ENCODE results near the gene AUTS2.

The AUTS2 gene

GRCh38 chr7:69808391-69808790 is 210.1 kb downstream of the AUTS2 start:
- DNase-seq (ENCODE audit: insufficient read length, low spot score) (no peak), FAIRE-seq (no peak)

DNA sequence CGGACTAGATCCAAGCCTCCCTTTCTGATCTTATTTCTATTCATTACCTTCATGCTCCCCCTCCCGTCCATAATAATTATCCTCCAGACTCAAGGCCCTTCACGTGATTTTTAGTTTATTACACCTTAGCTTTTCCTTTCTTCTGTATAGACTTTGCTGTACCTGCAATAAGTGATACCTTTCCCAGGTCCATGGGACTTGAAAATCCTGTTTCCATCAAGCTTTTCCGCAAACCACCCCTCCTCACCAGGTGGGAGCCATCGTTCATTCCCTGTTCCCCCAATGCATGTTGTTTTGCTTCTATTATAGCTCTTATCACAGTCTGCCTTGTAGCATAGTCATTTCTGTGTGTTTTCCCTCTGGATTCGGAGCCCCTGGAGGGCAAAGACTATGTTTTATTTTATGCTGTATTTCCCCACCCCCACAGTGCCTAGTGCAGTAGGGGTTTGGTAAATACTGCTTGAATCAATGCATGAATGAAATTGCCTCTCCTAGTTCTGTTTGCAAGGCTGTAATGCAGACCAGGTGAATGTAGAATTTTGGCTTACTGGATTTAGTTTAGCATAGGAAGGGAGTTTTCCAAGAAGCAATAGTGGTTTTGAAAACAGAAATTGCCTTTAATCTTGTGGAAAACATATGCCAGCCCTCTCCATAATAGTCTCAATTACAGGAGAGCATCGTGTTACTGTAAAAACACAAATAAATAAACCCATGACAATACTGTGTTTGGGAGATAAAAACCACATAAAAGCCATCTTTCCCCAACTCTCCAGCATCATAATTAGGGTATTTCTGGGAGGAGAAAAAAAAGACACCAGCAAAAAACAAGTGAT is 213.4 kb downstream of the AUTS2 start:
- DNase-seq (ENCODE audit: insufficient read length, low spot score), result no peak

DNA sequence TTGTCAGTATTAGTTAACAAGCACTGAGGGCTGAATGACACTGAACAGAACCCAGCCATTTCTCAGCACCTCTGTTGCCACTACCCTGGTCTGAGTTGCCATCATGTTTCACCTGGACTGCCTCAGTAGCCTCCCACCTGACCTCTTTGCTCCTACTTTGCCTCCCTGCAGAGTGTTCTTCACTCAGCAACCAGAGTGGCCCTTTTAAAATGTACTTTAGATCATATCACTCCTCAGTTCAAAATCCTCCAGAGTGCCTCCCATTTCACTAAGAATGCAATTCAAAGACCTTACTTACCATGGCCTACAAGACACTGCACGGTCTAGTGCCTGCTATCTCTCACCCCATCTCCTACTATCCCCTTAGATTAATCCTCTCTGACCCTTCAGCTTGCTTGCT is 214.5 kb downstream of the AUTS2 start:
- FAIRE-seq, result no peak
- DNase-seq (ENCODE audit: insufficient read length, low spot score), result no peak

More for the DNA sequence above, 213.4 kb downstream of the AUTS2 start:
- FAIRE-seq, result no peak

DNA sequence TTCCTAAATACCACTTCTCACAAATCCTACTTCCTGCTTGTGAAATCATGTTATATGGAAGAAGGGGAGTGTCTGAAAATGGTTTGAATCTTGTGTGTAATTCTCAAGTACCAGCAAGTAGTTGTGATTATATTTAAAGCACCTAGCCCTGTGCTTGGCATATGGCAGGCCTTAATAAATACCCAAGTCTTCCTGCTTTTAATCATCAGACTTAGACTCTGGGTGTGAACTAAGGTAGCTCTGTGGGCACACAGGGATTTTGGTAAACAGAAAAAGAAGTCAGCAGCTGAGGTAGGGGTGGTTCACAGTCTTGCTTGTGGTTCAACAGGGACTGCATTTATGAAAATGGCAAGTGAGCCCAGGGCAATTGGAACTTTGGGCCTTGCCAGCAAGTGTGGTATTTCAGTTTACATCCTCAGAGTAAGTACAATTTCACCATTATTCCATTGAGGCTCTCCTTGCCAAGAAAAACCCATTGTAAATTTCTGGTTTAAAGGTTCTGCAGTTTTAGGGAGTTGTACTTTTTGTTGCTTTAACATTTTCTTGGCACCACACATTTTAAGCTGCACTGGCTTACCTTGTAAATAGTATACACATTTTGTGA is 215.5 kb downstream of the AUTS2 start:
- no peak for DNase-seq (ENCODE audit: insufficient read length, low spot score)
- FAIRE-seq, result no peak

- DNase-seq (ENCODE audit: insufficient read length, low spot score), result no peak
- no peak for FAIRE-seq
Measured at GRCh38 chr7:69814421-69814962, 216.2 kb downstream of the AUTS2 start.

DNA sequence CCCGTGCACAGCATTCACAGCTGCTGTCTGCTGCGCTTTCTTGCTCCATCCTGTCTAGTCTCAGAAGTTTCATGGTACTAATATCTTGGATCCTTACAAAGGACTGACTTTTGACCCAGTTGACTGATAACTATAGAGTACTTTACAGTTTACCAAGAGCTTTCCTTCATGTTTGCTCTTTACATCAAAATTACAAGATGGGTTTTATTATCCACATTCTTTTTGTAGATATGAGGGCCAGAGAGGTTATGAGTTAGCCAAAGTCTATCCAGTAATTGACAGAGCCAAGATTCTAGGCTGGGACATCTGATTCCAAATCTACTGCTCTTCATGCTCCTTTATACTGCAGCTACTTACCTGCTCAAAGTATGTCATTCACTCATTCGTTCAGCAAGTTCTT is 218.2 kb downstream of the AUTS2 start:
- DNase-seq (ENCODE audit: insufficient read length, low spot score), result no peak
- FAIRE-seq, result no peak

DNA sequence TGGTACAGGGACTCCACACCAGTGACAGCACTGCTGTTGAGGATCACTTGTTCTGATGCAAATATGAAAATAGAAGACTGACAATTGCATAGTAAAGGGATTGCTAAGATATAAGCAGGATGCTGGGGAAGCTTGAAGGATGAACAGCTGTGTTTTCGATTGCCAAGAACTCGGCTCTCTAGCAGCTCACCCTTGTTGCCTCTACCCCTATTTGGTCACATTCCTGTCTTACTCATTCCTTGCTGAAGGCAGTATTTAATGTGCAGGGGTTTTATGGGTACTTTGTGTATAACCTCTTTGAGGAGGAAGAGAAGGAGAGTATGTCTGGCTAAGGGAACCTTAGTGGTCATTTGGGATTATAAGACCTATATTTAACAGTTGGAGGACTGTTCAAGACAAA is 218.8 kb downstream of the AUTS2 start:
- FAIRE-seq, result no peak
- no peak for DNase-seq (ENCODE audit: insufficient read length, low spot score)

DNA sequence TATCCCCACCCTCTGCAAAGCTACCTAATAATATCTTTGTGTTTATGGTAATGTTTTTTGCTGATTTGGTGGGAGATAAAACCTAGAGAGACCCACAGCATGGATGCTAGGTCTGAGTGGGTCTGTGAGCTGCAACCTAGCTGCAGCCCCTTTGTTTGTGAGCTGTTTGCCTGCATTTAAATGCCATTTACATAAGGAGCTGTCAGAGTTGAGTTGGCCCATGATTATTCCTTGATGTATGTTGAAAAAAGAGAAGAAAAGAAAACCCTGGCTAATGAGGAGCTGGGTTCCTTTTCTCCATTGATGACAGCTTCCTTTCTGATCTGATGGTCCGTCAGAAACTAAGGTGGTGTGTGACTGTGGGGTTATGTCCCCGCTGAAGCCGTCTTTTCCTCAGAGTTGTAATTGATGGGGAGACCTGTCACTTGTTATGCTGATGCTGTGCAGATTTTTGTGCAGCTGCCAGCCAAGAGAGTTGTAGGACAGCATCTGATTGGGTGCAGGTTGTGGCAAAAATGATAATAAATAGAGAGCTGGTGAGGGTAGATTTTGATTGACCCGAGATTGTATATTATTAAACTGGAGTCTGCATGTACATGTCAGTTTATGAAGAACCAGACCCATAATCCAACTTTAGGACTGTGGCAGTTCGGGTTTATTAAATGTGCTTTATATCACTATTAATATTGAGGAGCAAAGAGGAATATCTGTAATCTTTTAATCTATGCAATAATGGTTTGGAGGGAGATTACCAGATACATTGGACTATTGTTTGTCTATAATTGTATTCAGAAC is 219.8 kb downstream of the AUTS2 start:
- FAIRE-seq, result no peak
- DNase-seq (ENCODE audit: insufficient read length, low spot score), result no peak

- FAIRE-seq (no peak), DNase-seq (ENCODE audit: insufficient read length, low spot score) (no peak)
Measured at GRCh38 chr7:69818636-69819332, 220.5 kb downstream of the AUTS2 start.

DNA sequence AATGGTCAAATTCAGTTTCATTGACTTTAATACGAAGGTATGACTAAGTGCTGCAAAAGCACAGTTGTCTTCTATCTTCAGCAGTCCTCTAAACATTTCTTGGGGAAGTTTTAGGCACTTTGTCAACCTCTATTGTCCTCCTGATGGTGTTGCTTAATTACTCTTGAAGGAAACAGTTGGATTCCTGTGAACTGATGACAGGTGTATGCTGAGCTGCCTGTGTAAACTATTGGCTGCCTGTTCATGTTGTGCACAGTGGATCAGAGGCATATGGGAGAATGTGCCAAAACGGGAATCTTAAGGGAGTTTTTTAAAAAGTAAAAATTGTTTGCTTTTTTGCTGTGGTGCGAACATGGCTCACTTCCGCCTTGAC is 221.0 kb downstream of the AUTS2 start:
- DNase-seq (ENCODE audit: insufficient read length, low spot score) (no peak), FAIRE-seq (no peak)

- DNase-seq (ENCODE audit: insufficient read length, low spot score), result no peak
- FAIRE-seq, result no peak
Measured at GRCh38 chr7:69820479-69821192, 222.4 kb downstream of the AUTS2 start.

GRCh38 chr7:69822386-69822785 is 224.1 kb downstream of the AUTS2 start:
- FAIRE-seq (no peak), DNase-seq (ENCODE audit: insufficient read length, low spot score) (no peak)

DNA sequence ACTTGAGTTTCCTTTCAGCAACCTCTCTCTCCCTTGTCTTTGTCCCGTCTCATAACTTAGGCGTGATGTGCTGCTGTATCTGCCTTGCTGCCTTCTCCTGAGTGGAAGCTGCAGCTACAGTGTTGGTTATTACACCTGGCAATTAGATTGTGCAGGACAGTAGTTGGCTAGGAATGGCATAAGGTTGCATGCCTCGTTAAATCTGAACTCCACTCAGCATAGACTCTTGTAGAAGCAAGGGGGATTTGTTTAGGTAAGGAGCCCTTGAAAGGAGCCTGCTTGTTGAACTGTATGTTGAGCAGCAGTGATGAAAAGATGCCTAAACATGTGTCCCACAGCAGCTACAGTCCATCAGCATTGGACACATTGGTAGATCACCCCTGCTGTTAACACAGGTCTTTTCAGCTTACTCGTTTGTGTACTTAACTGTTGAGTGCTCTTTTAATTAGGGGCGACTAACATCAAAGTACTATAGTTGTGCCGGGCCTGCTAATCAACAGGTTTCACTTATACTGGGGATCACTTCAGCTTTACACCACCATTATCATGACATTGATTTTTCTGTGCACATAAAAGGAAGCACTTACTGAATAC is 225.0 kb downstream of the AUTS2 start:
- FAIRE-seq (peak; percentile 78), DNase-seq (ENCODE audit: insufficient read length, low spot score) (no peak)

DNA sequence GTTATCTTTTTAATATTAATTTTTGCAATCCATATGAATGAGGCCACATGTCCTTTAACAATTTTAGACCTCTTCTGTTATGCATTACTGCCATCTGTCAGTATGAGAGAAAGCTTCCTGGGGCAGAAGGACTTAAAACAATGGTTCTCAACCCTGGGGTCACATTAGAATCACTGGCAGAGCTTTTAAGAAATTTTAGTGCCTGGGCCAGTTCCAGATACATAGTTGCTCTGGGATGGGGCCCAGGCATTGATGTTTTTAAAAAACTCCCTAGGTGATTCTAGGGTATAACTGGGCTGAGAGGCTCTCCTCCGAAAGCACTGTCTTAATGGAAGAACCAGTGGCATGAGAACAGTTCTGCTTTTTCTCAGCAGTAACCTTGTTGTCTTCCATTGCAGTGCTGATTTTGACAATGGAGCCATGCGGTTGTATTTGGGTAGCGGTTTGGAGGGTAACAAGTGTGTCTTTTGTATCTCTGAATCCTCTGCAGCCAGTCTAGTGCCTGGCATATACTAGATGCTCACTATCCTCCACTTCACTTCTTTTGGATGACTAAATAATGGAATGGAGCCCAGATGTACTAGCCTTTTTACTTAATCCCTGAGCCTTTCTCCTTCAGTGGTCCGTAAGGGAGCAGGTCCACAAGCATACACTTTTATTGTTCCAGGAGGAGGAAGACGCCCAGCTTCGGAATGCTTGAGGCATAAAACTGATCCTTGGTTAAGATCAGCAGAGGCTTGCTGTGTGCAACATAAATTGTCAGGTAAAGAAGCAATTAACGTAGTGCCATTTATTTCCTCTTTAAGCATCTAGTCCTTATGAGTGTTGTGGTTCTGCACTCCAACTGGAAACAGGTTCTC is 227.1 kb downstream of the AUTS2 start:
- FAIRE-seq, result no peak
- no peak for DNase-seq (ENCODE audit: insufficient read length, low spot score)

DNA sequence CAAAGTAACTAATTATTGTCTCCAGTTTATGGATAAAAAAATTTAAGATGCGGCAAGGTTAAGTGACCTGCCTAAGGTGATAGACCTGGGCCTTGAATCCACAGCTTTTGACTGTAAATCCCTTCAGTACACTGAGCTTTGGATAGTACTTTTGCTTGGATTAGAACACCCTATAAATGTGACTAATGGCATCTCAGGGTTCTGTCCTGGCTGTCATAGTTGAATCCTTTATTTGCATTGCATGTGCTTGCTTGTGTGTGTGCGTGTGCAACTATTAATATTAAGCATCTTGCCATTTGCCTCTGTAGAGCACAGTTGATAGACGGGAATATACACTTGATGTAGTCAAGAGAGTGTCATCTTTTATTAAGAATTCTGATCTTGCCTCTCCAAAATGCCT is 228.0 kb downstream of the AUTS2 start:
- no peak for FAIRE-seq
- DNase-seq (ENCODE audit: insufficient read length, low spot score), result no peak

DNA sequence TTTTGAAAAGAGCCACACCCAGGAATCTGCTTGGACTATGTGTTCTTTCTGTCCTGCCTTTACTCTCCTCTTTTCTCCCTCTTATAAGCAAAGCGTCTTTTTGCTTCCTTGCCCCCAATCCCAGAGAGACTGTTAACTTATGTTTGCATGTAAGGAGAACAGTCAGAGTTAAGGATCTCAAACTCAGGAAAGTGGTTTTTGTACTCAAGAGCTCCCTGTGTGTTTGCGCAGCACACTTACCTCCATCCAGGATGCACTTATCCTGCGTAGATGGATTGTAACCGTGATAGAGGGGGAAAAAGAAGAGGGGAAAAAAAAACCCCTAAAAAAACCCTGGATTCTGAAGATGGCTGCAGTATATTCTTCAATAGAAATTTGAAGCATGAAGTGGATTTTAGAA is 228.9 kb downstream of the AUTS2 start:
- FAIRE-seq, result no peak
- no peak for DNase-seq (ENCODE audit: insufficient read length, low spot score)

DNA sequence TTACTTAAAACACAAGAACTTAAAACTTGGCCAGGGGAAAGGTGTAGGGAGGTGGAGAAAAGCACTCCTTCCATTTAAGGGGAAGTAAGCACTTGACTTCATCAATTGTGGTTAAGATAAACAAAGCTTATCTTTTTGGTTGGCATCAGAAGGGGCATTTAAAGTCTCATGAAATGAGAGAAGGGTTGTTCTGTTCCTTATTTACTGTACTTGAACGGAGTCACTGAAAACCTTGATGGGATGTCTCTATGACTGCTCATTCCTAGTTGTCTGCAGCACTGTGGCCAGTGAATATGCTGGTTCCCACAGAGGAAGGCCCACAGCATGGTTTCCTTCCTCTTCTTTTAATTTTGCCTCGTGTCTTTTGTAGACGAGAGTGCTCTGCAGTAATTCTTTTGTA is 229.3 kb downstream of the AUTS2 start:
- no peak for DNase-seq (ENCODE audit: insufficient read length, low spot score)
- no peak for FAIRE-seq

DNA sequence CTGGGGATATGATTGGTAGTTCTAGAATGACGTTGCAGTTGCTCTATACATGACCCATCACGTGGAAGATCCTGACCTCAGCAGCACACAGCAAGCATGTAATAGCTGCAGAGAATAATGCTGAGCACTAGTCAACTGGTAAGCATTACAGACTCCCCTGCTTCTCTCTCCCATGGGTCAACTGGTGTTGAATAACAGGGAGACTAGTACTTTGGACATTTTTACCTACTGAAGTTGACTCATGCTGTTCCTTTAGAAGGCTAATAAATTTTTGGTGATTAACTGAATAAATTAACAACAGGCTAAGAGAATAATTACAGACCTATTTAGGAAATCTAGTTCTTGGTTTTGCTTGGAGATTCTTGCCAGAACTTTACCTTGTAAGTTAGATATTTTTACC is 234.1 kb downstream of the AUTS2 start:
- DNase-seq (ENCODE audit: insufficient read length, low spot score), result no peak
- no peak for FAIRE-seq

GRCh38 chr7:69833964-69834363 is 235.7 kb downstream of the AUTS2 start:
- no peak for FAIRE-seq
- no peak for DNase-seq (ENCODE audit: insufficient read length, low spot score)

All from GM19239 (cell line).